ENCODE data around the gene CCDC40. TPM values are rescaled to one million over a fixed set of nuclear protein-coding genes. Genes with fewer than 3 reads are reported as not detected.
"Not testable (repeated sequence)": the region's sequence is repeated elsewhere in the genome, so short reads cannot be mapped to it uniquely, and the experiment has no call there.

Gene CCDC40
- total and polyA plus RNA-seq, 4 donors = 6.9 to 34.6 (median 22.2) TPM

DNA sequence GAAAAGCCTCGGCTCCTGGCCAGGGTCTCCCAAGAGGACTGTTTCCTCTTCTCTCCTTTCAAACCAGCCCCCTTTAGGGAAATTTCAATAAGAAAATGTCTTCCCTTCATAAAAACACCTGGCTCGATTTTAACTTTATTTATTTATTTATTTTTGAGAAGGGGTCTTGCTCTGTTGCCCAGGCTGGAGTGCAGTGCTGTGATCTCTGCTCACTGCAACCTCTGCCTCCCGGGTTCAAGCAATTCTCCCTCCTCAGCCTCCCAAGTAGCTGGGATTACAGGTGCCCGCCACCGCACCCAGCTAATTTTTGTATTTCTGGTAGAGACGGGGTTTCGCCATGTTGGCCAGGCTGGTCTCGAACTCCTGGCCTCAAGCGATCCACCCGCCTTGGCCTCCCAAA lies 10.3 kb downstream of the CCDC40 start:
- H3K36me3 ChIP-seq (ENCODE audit: control insufficient read depth, insufficient read depth, low read length) = peaks cover 66% of the 10 kb centered on the region
- DNase-seq (ENCODE audit: low read depth in 4 of 6, low spot score in 6 of 6) = not testable (repeated sequence)
- 100% methylated on average over 5 of the region's 10 CpGs for WGBS (ENCODE audit: insufficient coverage)

GRCh38 chr17:80047176-80047575 lies 10.7 kb downstream of the CCDC40 start:
- no peak for DNase-seq (ENCODE audit: low read depth in 4 of 6, low spot score in 6 of 6)
- H3K27me3 ChIP-seq (ENCODE audit: control insufficient read depth, insufficient read depth, low read length) = no peaks in the 10 kb centered on the region
- no peaks in the 10 kb centered on the region for H3K9me3 ChIP-seq (ENCODE audit: control insufficient read depth, insufficient read depth, low read length)
- peaks cover 69% of the 10 kb centered on the region for H3K36me3 ChIP-seq (ENCODE audit: control insufficient read depth, insufficient read depth, low read length)
- H3K4me1 ChIP-seq (ENCODE audit: control insufficient read depth, insufficient read depth, low read length) = no peaks in the 10 kb centered on the region
- no peak overlapping the region for H3K27ac ChIP-seq (ENCODE audit: low read depth, low read length)
- WGBS (ENCODE audit: insufficient coverage) = 92% methylated on average over 9 of the region's 11 CpGs
- H3K4me3 ChIP-seq (ENCODE audit: low read depth, low read length) = no peak overlapping the region

More for the DNA sequence above, 10.3 kb downstream of the CCDC40 start:
- H3K4me3 ChIP-seq (ENCODE audit: low read depth, low read length); H3K9me3 ChIP-seq (ENCODE audit: control insufficient read depth, insufficient read depth, low read length); H3K27me3 ChIP-seq (ENCODE audit: control insufficient read depth, insufficient read depth, low read length); H3K27ac ChIP-seq (ENCODE audit: low read depth, low read length); H3K4me1 ChIP-seq (ENCODE audit: control insufficient read depth, insufficient read depth, low read length): not testable (repeated sequence)

DNA sequence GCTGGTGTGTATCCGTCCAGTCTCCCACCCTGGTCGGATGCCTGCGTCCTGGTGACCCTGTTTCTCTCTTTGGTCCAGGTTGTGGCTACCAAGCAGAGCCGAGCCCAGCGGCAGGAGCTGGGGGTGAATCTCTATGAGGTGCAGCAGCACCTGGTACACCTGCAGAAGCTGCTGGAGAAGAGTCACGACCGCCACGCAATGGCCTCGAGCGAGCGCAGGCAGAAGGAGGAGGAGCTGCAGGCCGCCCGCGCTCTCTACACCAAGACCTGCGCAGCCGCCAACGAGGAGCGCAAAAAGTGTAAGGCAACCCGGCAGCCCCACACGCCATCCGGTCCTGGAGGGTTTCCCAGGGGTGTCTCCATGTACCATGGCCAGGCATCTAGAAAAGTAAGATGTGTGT lies 13.5 kb downstream of the CCDC40 start:
- no peaks in the 10 kb centered on the region for H3K27me3 ChIP-seq (ENCODE audit: control insufficient read depth, insufficient read depth, low read length)
- WGBS (ENCODE audit: insufficient coverage) = 96% methylated on average over 21 of the region's 21 CpGs
- no peaks in the 10 kb centered on the region for H3K9me3 ChIP-seq (ENCODE audit: control insufficient read depth, insufficient read depth, low read length)

DNA sequence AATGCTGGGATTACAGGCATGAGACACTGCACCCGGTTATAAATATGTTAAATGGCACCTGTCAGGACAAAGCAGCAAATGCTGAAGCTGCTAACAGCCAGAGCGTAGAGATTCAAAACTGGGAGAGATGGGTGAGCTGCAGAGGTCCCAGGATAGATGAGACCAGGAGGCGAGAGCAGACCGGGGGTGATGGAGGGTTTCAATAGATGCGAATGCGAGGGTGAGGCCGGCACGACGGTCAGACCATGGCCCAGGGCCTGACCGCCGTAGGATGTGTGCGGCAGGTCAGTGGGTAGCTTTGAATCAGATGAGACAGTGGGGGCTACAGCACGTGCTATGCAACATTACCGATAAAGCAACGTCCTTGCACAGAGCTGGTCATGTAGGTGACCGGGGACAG lies 14.3 kb downstream of the CCDC40 start:
- Histone ChIP-seq H3K27ac (ENCODE audit: low read depth, low read length) (no peak overlapping the region), H3K9me3 (ENCODE audit: control insufficient read depth, insufficient read depth, low read length) (no peaks in the 10 kb centered on the region), H3K4me1 (ENCODE audit: control insufficient read depth, insufficient read depth, low read length) (no peaks in the 10 kb centered on the region), H3K27me3 (ENCODE audit: control insufficient read depth, insufficient read depth, low read length) (no peaks in the 10 kb centered on the region), H3K4me3 (ENCODE audit: low read depth, low read length) (no peak overlapping the region), H3K36me3 (ENCODE audit: control insufficient read depth, insufficient read depth, low read length) (peaks cover 58% of the 10 kb centered on the region)
- WGBS (ENCODE audit: insufficient coverage) = 86% methylated on average over 16 of the region's 16 CpGs
- DNase-seq (ENCODE audit: low read depth in 4 of 6, low spot score in 6 of 6) = no peak

More for the DNA sequence above, 13.5 kb downstream of the CCDC40 start:
- no peak overlapping the region for H3K4me3 ChIP-seq (ENCODE audit: low read depth, low read length)
- no peak overlapping the region for H3K27ac ChIP-seq (ENCODE audit: low read depth, low read length)
- DNase-seq (ENCODE audit: low read depth in 4 of 6, low spot score in 6 of 6) = no peak
- H3K4me1 ChIP-seq (ENCODE audit: control insufficient read depth, insufficient read depth, low read length) = no peaks in the 10 kb centered on the region
- peaks cover 63% of the 10 kb centered on the region for H3K36me3 ChIP-seq (ENCODE audit: control insufficient read depth, insufficient read depth, low read length)

DNA sequence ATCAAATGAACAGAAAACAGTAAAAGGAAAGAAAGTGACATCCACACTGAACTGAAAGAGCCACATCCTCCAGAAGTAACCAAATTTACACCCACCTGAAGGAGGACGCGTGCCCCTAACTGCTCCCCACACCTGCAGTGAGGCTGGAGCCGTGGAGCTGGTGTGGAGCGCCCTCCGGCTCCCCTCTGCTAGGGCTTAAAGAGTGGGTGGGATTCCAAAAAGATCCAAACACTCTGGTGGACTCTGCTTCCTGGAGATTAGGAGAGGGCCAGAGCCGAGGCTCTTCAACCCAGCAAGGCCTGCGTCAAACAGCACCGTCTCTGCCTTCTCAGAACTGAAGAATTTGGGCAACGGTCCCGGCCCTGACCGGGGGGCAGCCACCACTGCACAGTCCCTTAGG lies 15.2 kb downstream of the CCDC40 start:
- Histone ChIP-seq H3K4me1 (ENCODE audit: control insufficient read depth, insufficient read depth, low read length) (no peaks in the 10 kb centered on the region), H3K4me3 (ENCODE audit: low read depth, low read length) (no peak overlapping the region), H3K9me3 (ENCODE audit: control insufficient read depth, insufficient read depth, low read length) (no peaks in the 10 kb centered on the region), H3K27ac (ENCODE audit: low read depth, low read length) (no peak overlapping the region), H3K27me3 (ENCODE audit: control insufficient read depth, insufficient read depth, low read length) (no peaks in the 10 kb centered on the region), H3K36me3 (ENCODE audit: control insufficient read depth, insufficient read depth, low read length) (peaks cover 62% of the 10 kb centered on the region)
- WGBS (ENCODE audit: insufficient coverage) = 93% methylated on average over 11 of the region's 11 CpGs
- no peak for DNase-seq (ENCODE audit: low read depth in 4 of 6, low spot score in 6 of 6)

GRCh38 chr17:80053102-80053501 lies 16.7 kb downstream of the CCDC40 start:
- Histone ChIP-seq H3K36me3 (ENCODE audit: control insufficient read depth, insufficient read depth, low read length) (peaks cover 51% of the 10 kb centered on the region), H3K27ac (ENCODE audit: low read depth, low read length) (peak overlapping the region; percentile 11), H3K4me1 (ENCODE audit: control insufficient read depth, insufficient read depth, low read length) (no peaks in the 10 kb centered on the region), H3K27me3 (ENCODE audit: control insufficient read depth, insufficient read depth, low read length) (no peaks in the 10 kb centered on the region), H3K4me3 (ENCODE audit: low read depth, low read length) (no peak overlapping the region), H3K9me3 (ENCODE audit: control insufficient read depth, insufficient read depth, low read length) (no peaks in the 10 kb centered on the region)
- WGBS (ENCODE audit: insufficient coverage) = 91% methylated on average over 10 of the region's 10 CpGs
- DNase-seq (ENCODE audit: low read depth in 4 of 6, low spot score in 6 of 6) = no peak

DNA sequence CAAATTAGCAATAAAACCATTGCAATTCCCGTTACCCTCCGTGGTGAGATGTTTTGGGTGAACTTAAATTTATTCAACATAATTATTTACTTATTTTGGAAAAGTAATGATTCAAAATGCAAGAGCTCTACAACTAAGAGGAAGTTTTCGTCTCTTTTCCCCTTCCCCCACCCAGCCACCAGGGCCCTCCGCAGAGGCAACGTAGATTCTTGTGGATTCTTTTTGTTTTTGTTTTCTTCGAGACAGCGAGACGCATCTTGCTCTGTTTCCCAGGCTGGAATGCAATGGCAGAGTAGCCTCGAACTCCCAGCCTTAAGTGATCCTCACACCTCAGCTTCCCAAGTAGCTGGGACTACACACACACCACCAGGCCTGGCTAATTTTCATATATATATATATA lies 19.2 kb downstream of the CCDC40 start:
- Histone ChIP-seq H3K27ac (ENCODE audit: low read depth, low read length) (no peak overlapping the region), H3K4me3 (ENCODE audit: low read depth, low read length) (no peak overlapping the region), H3K27me3 (ENCODE audit: control insufficient read depth, insufficient read depth, low read length) (no peaks in the 10 kb centered on the region), H3K4me1 (ENCODE audit: control insufficient read depth, insufficient read depth, low read length) (no peaks in the 10 kb centered on the region), H3K9me3 (ENCODE audit: control insufficient read depth, insufficient read depth, low read length) (no peaks in the 10 kb centered on the region), H3K36me3 (ENCODE audit: control insufficient read depth, insufficient read depth, low read length) (peaks cover 44% of the 10 kb centered on the region)
- no CpG with 5 or more reads among the region's 9 CpGs for WGBS (ENCODE audit: insufficient coverage)
- DNase-seq (ENCODE audit: low read depth in 4 of 6, low spot score in 6 of 6) = no peak

DNA sequence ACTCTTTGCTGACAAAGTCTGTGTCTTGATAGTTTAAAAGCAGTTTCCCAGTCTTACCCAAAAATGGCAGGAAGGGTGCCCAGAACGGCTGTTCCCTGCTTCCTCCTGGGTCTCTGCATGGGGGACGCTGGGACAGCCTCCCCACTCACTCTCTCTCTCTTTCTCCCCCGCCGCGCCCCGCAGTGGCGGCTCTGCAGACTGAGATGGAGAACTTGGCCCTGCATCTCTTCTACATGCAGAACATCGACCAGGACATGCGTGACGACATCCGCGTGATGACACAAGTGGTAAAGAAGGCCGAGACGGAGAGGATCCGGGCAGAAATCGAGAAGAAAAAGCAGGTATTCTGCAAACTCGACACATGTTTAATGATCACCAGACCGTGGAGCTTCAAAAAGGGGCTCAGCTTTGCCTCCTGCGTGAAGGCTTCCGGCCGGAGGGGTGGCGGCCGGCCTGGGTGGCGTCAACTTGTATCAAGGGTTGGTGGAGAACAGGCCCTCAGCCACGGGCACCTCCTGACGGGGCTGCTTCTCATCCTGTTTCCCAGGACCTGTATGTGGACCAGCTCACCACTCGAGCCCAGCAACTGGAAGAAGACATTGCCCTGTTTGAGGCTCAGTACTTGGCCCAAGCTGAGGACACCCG lies 22.0 kb downstream of the CCDC40 start:
- WGBS (ENCODE audit: insufficient coverage) = 93% methylated on average over 23 of the region's 28 CpGs
- H3K9me3 ChIP-seq (ENCODE audit: control insufficient read depth, insufficient read depth, low read length) = no peaks in the 10 kb centered on the region
- H3K4me3 ChIP-seq (ENCODE audit: low read depth, low read length) = no peak overlapping the region
- peaks cover 2% of the 10 kb centered on the region for H3K4me1 ChIP-seq (ENCODE audit: control insufficient read depth, insufficient read depth, low read length)
- no peak overlapping the region for H3K27ac ChIP-seq (ENCODE audit: low read depth, low read length)
- H3K36me3 ChIP-seq (ENCODE audit: control insufficient read depth, insufficient read depth, low read length) = peaks cover 47% of the 10 kb centered on the region
- no peaks in the 10 kb centered on the region for H3K27me3 ChIP-seq (ENCODE audit: control insufficient read depth, insufficient read depth, low read length)
- DNase-seq (ENCODE audit: low read depth in 4 of 6, low spot score in 6 of 6) = peak in 1 of 6 donors; percentile 33

GRCh38 chr17:80060644-80061043 lies 24.2 kb downstream of the CCDC40 start:
- no CpG with 5 or more reads among the region's 4 CpGs for WGBS (ENCODE audit: insufficient coverage)
- Histone ChIP-seq H3K27ac (ENCODE audit: low read depth, low read length) (no peak overlapping the region), H3K9me3 (ENCODE audit: control insufficient read depth, insufficient read depth, low read length) (no peaks in the 10 kb centered on the region), H3K36me3 (ENCODE audit: control insufficient read depth, insufficient read depth, low read length) (peaks cover 62% of the 10 kb centered on the region), H3K4me3 (ENCODE audit: low read depth, low read length) (no peak overlapping the region), H3K4me1 (ENCODE audit: control insufficient read depth, insufficient read depth, low read length) (peaks cover 4% of the 10 kb centered on the region), H3K27me3 (ENCODE audit: control insufficient read depth, insufficient read depth, low read length) (no peaks in the 10 kb centered on the region)
- peak in 1 of 6 donors; percentile 35 for DNase-seq (ENCODE audit: low read depth in 4 of 6, low spot score in 6 of 6)

DNA sequence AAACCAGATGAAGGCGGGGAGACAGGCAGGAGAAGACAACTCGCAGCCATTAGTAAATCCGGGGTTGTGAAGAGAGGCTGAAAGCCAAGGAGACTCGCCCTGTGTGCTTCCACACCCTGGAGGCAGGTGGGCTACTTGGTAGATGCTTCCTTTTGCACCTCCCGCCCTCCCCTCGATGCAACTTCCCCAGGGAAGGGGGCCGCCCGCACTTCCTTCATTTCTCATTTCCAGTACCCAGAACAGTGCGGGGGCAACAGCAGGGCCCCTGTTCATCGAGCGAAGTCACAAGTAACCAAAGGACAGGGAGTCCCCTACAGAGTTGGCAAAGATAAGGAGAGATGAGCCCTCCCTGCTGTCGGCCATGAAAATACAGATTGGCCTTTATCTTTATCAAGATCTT lies 25.0 kb downstream of the CCDC40 start:
- Histone ChIP-seq H3K36me3 (ENCODE audit: control insufficient read depth, insufficient read depth, low read length) (peaks cover 66% of the 10 kb centered on the region), H3K27ac (ENCODE audit: low read depth, low read length) (no peak overlapping the region), H3K27me3 (ENCODE audit: control insufficient read depth, insufficient read depth, low read length) (no peaks in the 10 kb centered on the region), H3K9me3 (ENCODE audit: control insufficient read depth, insufficient read depth, low read length) (no peaks in the 10 kb centered on the region), H3K4me1 (ENCODE audit: control insufficient read depth, insufficient read depth, low read length) (peaks cover 4% of the 10 kb centered on the region), H3K4me3 (ENCODE audit: low read depth, low read length) (no peak overlapping the region)
- DNase-seq (ENCODE audit: low read depth in 4 of 6, low spot score in 6 of 6) = no peak
- WGBS (ENCODE audit: insufficient coverage) = 87% methylated on average over 4 of the region's 12 CpGs
